Activated CD8-positive, alpha-beta memory T cell treated with anti-CD3 and anti-CD28 coated beads, Interleukin-2, amount 50 U/mL, for 48 hours (primary cell): ENCODE results near the gene SCG5.

Experiments
- DNase-seq: peaks from one replicate; pipeline ENCODE4 v3.0.0-alpha.2; 2020

The SCG5 gene

DNA sequence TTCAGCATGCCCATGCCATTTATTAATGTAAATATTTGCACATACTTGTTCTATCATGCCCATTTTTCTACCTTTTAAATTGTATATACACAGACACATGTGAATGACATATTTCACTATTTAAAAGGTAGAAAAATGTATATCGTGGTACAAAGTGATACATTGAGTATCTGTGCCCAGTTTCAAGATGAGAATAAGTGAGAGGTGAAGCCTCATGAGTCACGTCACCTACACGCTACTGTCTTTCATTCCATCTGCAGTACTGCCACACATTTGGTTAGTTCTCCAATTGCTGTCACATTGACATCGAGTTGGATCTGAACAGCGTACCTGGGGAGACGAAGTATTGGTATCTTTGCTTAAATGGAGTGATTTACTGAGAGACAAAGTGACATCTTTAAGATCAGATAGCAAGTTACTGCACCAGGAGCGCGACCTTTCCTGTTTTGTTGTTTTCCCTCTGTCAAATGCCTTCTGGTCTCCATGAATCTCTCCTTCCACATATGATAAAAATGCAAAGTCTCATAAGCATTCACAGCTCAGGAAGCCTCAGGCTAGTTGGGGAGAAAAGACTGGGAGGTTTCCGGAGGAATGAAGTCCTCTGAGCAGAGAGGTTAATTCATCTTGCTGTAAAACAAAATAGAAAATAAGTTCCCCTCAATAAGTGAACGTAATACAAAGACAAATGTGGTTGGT lies 88.3 kb downstream of the SCG5 start:
- DNase-seq, result no peak

DNA sequence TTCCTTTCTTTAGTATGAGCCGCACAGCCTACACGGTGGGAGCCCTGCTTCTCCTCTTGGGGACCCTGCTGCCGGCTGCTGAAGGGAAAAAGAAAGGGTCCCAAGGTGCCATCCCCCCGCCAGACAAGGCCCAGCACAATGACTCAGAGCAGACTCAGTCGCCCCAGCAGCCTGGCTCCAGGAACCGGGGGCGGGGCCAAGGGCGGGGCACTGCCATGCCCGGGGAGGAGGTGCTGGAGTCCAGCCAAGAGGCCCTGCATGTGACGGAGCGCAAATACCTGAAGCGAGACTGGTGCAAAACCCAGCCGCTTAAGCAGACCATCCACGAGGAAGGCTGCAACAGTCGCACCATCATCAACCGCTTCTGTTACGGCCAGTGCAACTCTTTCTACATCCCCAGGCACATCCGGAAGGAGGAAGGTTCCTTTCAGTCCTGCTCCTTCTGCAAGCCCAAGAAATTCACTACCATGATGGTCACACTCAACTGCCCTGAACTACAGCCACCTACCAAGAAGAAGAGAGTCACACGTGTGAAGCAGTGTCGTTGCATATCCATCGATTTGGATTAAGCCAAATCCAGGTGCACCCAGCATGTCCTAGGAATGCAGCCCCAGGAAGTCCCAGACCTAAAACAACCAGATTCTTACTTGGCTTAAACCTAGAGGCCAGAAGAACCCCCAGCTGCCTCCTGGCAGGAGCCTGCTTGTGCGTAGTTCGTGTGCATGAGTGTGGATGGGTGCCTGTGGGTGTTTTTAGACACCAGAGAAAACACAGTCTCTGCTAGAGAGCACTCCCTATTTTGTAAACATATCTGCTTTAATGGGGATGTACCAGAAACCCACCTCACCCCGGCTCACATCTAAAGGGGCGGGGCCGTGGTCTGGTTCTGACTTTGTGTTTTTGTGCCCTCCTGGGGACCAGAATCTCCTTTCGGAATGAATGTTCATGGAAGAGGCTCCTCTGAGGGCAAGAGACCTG lies 89.5 kb downstream of the SCG5 start:
- DNase-seq, result no peak

DNA sequence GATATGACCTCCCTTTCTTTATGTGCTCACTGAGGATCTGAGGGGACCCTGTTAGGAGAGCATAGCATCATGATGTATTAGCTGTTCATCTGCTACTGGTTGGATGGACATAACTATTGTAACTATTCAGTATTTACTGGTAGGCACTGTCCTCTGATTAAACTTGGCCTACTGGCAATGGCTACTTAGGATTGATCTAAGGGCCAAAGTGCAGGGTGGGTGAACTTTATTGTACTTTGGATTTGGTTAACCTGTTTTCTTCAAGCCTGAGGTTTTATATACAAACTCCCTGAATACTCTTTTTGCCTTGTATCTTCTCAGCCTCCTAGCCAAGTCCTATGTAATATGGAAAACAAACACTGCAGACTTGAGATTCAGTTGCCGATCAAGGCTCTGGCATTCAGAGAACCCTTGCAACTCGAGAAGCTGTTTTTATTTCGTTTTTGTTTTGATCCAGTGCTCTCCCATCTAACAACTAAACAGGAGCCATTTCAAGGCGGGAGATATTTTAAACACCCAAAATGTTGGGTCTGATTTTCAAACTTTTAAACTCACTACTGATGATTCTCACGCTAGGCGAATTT lies 91.2 kb downstream of the SCG5 start:
- DNase-seq, result no peak

DNA sequence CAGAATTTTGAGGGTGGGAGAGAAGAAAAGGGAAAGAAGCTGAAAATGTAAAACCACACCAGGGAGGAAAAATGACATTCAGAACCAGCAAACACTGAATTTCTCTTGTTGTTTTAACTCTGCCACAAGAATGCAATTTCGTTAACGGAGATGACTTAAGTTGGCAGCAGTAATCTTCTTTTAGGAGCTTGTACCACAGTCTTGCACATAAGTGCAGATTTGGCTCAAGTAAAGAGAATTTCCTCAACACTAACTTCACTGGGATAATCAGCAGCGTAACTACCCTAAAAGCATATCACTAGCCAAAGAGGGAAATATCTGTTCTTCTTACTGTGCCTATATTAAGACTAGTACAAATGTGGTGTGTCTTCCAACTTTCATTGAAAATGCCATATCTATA lies 91.8 kb downstream of the SCG5 start:
- DNase-seq, result no peak

DNA sequence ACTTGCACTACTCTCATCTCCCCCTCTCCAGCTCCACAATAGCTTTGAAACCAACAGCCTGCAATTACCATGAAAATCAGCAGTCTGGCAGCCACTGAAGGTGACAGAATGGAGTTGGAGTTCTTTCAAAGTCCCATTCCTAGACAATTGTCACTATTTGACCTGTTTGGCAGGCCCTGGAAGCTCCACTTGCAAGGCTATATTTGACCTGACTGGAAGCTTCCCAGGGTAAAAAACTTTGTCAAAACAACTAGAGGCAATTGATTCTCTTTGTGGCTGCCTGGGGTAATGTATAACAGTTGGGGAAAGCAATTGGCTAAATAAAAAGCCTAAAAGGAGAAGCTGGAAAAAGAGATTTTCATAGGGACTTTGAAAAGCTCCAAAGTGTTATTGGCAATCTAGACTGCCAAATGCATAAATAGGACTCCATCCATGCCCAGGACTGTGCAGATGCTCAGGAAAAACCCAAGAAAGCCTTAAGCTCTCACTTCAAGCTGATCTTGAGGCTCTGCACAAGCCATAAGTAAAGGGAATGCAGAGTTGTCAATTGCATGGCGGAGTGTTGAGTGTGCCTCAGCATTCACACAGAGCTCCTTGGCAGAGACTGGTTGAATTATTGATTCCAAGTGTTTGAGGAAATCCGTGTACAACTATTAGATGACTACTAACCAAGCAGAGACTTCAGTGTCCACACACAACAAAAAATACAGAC lies 94.6 kb downstream of the SCG5 start:
- no peak for DNase-seq

DNA sequence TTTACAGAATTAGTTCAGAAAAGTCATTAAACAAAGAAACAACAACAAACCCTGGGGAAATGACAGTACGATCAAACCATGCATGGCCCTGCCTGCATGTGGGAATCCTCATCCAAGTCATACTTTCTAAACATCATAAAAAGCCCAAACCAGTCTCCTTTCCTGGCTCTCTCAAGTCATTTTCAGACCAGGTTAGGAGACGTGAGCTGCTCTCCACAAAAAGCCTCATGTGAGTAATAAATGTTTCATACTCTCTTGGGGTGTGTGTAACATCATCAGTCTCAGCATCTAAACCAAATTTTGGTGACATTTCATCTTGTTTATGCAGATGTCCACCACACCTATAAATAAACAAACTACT lies 95.2 kb downstream of the SCG5 start:
- no peak for DNase-seq

DNA sequence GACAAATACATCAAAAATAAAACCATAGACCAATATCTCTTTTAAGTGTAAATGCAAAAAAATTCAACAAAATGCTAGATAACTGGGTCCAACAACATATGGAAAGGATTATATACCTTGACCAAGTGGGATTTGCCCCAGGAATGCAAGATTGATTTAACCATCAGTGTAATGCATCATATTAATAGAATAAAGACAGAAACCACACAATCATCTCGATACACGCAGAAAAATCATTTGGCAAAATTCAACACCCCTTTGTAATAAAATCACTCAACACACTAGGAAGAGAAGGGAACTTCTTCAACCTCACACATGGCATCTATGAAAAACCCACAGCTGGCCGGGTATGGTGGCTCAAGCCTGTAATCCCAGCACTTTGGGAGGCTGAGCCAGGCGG lies 95.8 kb downstream of the SCG5 start:
- DNase-seq, result no peak

DNA sequence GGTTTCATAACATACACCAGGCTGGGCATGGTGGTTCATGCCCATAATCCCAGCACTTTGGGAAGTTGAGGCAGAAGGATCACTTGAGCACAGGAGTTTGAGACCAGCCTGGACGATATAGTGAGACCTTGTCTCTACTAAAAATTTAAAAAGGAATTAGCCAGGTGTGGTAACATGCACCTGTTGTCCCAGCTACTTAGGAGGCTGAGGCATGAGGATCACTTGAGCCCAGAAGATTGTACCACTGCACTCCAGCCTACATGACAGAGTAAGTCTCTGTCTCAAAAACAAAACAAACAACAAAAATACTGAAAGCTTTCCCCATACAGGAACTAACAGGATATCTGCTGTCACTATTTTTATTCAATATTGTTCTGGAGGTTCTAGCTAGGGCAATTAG lies 97.2 kb downstream of the SCG5 start:
- DNase-seq, result no peak

DNA sequence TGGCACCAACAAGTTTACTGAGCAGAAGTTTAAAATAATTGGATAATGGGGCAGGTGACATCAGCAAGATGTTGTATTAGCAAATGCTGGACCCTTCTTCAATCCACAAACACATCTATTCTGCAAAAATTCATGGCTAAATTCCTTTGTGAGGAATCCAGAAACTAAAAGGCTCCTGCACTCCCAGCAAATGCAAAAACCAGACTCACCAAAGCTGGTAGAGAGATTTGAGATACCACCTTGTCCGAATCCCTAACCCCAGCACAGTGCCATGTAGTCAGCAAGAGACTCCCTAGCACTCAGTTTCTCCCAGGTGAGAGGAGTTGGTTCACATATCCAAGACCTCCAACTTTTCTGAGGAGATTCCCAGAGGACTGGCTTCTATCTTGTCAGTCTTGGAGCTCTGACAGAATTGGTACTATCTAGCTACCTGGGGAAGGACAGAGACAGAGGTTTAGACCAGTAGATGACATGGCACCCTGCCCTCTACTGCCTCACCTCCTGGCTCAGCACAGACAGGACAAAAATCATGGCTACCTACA lies 98.1 kb downstream of the SCG5 start:
- DNase-seq, result no peak

DNA sequence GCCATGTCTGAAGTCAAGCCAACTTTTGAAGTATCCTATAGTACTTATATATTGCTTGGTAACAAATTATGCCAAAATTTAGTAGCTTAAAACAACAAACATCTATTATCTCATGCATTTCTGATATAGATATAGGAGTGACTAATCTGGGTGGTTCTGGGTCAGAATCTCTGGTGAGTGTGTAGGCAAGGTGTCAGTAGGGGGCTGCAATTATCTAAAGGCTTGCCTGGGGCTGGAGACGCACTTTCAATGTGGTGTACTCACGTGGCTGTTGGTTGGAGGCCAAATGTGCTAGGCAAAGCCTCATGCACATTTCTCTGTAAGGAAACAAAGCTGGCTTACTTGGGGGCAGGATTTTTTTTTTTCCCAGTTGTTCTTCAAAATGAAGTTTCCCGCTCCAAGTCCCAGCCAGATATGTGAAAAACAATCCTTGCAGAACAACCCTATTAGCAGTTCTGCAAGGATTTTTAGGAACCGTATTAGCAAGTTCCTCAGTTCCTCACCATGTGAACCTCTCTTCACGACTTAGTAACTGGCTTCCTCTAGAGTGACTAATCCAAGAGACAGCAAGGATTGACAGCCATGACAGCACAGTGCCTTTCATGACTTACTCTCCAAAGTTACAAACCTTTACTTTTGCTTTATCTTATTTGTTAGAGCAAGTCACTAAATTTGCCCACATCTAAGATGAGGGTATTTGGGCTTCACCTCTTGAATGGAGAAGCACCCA lies 102.1 kb downstream of the SCG5 start:
- no peak for DNase-seq

DNA sequence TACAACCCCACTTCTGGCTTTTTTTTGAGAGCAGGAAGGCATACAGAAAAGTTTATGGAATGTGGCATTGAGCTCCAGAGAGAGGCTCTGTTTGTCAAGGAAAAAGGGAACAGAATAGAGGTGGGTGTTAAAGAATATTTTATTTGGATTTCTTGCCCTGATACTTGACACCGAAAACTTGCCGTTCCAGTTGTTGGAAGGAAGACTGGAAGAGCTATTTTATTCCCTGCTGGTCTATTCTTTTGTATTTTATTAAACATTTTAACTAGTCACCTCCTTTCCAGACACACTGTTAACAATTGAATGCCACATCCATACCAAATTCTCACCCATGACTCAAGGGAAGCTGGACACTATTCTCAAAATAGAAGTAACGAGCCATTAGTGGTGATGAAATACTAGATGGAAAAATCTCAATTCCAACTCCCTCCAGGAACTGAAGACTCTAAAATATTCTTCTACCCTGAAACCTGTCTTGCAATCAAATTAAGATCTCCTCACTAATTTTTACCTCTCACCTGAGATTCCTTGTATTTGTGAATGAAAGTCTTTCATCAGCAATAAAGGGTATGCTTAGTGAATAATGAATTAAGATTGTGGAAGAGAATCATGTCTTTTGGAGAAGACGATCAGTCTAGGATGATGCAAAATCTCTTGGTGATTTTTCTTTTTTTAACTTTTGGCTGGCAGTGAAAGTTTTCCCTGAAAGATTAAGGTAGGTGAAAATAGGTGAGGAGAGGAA lies 104.8 kb downstream of the SCG5 start:
- no peak for DNase-seq
